HepG2 (cell line): Measurements from ENCODE around the gene CDH13.

Source experiments
- ATRX ChIP-seq: sonication (generic); formaldehyde crosslinking; IDR thresholded peaks from 2 replicates; pipeline ENCODE4 v1.4.0; 2020; ENCODE audit warnings: missing genetic modification reagents, borderline replicate concordance
- E2F5 ChIP-seq: sonication (generic); formaldehyde crosslinking; conservative IDR thresholded peaks from 2 replicates; pipeline ENCODE4 v1.4.0; 2020; ENCODE audit warnings: missing genetic modification reagents
- ELF4 ChIP-seq: sonication (generic); formaldehyde crosslinking; IDR thresholded peaks from 2 replicates; pipeline ENCODE4 v1.5.0; 2020; ENCODE audit warnings: missing genetic modification reagents, mild to moderate bottlenecking, moderate library complexity, borderline replicate concordance
- EZH2 ChIP-seq: conservative IDR thresholded peaks from 2 replicates; pipeline ENCODE4 v1.6.1; 2012; ENCODE audit warnings: mild to moderate bottlenecking, low read depth, low read length, moderate library complexity
- POLR2AphosphoS5 ChIP-seq: IDR thresholded peaks from 2 replicates; pipeline ENCODE4 v1.6.1; 2012; ENCODE audit warnings: low read depth, low read length
- REST ChIP-seq, 2 experiments: IDR thresholded peaks; 2 replicates each; pipeline ENCODE4 v1.6.1; 2011 to 2012; ENCODE audit warnings: low read length in 2 of 2, borderline replicate concordance in 1 of 2, low read depth in 1 of 2, mild to moderate bottlenecking in 1 of 2, moderate library complexity in 1 of 2
- SALL1 ChIP-seq: sonication (generic); formaldehyde crosslinking; IDR thresholded peaks from 2 replicates; pipeline ENCODE4 v1.8.0; 2022; ENCODE audit warnings: mild to moderate bottlenecking, missing genetic modification reagents
- SMARCC2 ChIP-seq: fragments of 450-650 bp; IDR thresholded peaks from 2 replicates; pipeline ENCODE4 v1.6.1; 2017; ENCODE audit warnings: antibody characterized with exemption, mild to moderate bottlenecking
- U2AF1 ChIP-seq: fragments of 200-400 bp; formaldehyde crosslinking; optimal IDR thresholded peaks from 2 replicates; pipeline ENCODE3; 2017; ENCODE audit warnings: mild to moderate bottlenecking, low read depth, low read length
- ZNF251 ChIP-seq: sonication (generic); formaldehyde crosslinking; IDR thresholded peaks from 2 replicates; pipeline ENCODE4 v1.9.0; 2021; ENCODE audit warnings: mild to moderate bottlenecking, missing genetic modification reagents
- ZNF576 ChIP-seq: sonication (generic); formaldehyde crosslinking; IDR thresholded peaks from 2 replicates; pipeline ENCODE4 v1.4.0; 2020; ENCODE audit warnings: mild to moderate bottlenecking, missing genetic modification reagents

- no peak for TF ChIP-seq POLR2AphosphoS5
- no peak for TF ChIP-seq SMARCC2
- no peak for TF ChIP-seq U2AF1
- no peak for TF ChIP-seq SALL1
- no peak for TF ChIP-seq ELF4
- no peak for TF ChIP-seq EZH2
- TF ChIP-seq ZNF251 (CRISPR knock-in tag), result no peak
- TF ChIP-seq E2F5 (CRISPR knock-in tag), result no peak
- no peak for TF ChIP-seq ATRX
- TF ChIP-seq ZNF576, result no peak
- no peak for TF ChIP-seq REST (IDR thresholded peaks at IDR 0.05; ENCODE audit: borderline replicate concordance in 1 of 2, low read depth in 1 of 2, low read length in 2 of 2)
These were observed 488.9 kb downstream of the CDH13 start for GRCh38 chr16:83115491-83116232.
